22Rv1 (cell line): ENCODE results near the gene CDC42BPB.

Experiments used
- CTCF ChIP-seq: fragments of 450-650 bp; IDR thresholded peaks from 2 replicates; pipeline ENCODE4 v1.5.1; 2017; ENCODE audit warnings: mild to moderate bottlenecking
- ZFX ChIP-seq: fragments of 450-650 bp; IDR thresholded peaks from 2 replicates; pipeline ENCODE4 v1.6.1; 2017; ENCODE audit warnings: antibody characterized with exemption, borderline replicate concordance

GRCh38 chr14:102914474-102915291 lies 142.7 kb downstream of the CDC42BPB start:
- TF ChIP-seq CTCF (no peak), ZFX (no peak)
